Fibroblast of lung (primary cell): ENCODE data around the gene SNRK. TPM values are rescaled to one million over a fixed set of nuclear protein-coding genes. Genes with fewer than 3 reads are reported as not detected.

ENCODE experiments used
- DNase-seq, 2 donors: peaks; one replicate each; pipeline versions ENCODE4 v3.0.0 to v3.0.0-alpha.2; 2010; ENCODE audit warnings: low read depth in 2 of 2
- H2AFZ ChIP-seq: 2 replicates; pipeline ENCODE4 v1.5.1; 2012; ENCODE audit warnings: low read length, control low read depth, inconsistent platforms
- H3K27ac ChIP-seq: 2 replicates; pipeline ENCODE4 v1.5.1; 2011; ENCODE audit warnings: low read length, control low read depth; ENCODE audit not compliant: insufficient read depth
- H3K27me3 ChIP-seq: 2 replicates; pipeline ENCODE4 v1.5.1; 2011; ENCODE audit warnings: mild to moderate bottlenecking, low read length; ENCODE audit not compliant: control insufficient read depth, insufficient read depth
- H3K36me3 ChIP-seq: 2 replicates; pipeline ENCODE4 v1.5.1; 2011; ENCODE audit warnings: low read length; ENCODE audit not compliant: control insufficient read depth, insufficient read depth
- H3K4me1 ChIP-seq: 2 replicates; pipeline ENCODE4 v1.5.1; 2011; ENCODE audit warnings: low read length; ENCODE audit not compliant: control insufficient read depth, insufficient read depth; ENCODE audit errors: extremely low read depth
- H3K4me2 ChIP-seq: 2 replicates; pipeline ENCODE4 v1.5.1; 2011; ENCODE audit warnings: low read length, control low read depth; ENCODE audit not compliant: insufficient read depth; ENCODE audit errors: extremely low read depth
- H3K4me3 ChIP-seq, 4 experiments: fragments of 200-600 bp in 1 of 4; sonication (generic) in 1 of 4; replicated peaks in 1 of 4; 2 replicates each; pipeline ENCODE4 v1.5.1; 2011 to 2016; ENCODE audit warnings: low read length in 4 of 4, low read depth in 3 of 4, mild to moderate bottlenecking in 3 of 4, control low read depth in 2 of 4, inconsistent platforms in 1 of 4, mixed read lengths in 1 of 4; ENCODE audit not compliant: insufficient read depth in 1 of 4; ENCODE audit errors: control extremely low read depth in 1 of 4
- H3K79me2 ChIP-seq: 2 replicates; pipeline ENCODE4 v1.5.1; 2012; ENCODE audit warnings: mild to moderate bottlenecking, low read length, inconsistent platforms; ENCODE audit not compliant: control insufficient read depth, insufficient read depth
- H3K9ac ChIP-seq: 2 replicates; pipeline ENCODE4 v1.5.1; 2011; ENCODE audit warnings: mild to moderate bottlenecking, low read length, control low read depth; ENCODE audit not compliant: insufficient read depth
- H3K9me3 ChIP-seq: 2 replicates; pipeline ENCODE4 v1.5.1; 2012; ENCODE audit warnings: low read depth, low read length; ENCODE audit not compliant: control insufficient read depth, insufficient read depth
- H4K20me1 ChIP-seq: 2 replicates; pipeline ENCODE4 v1.5.1; 2011; ENCODE audit warnings: low read length; ENCODE audit not compliant: control insufficient read depth, insufficient read depth; ENCODE audit errors: extremely low read depth
- CTCF ChIP-seq, 2 donors: IDR thresholded peaks in 1 of 2; conservative IDR thresholded peaks in 1 of 2; 1 replicate in 1 of 2; 2 replicates in 1 of 2; pipeline ENCODE4 v1.5.1; 2011 to 2012; ENCODE audit warnings: low read length in 2 of 2, control low read depth in 1 of 2, inconsistent platforms in 1 of 2, low read depth in 1 of 2, mild to moderate bottlenecking in 1 of 2
- EZH2 ChIP-seq: IDR thresholded peaks from 2 replicates; pipeline ENCODE4 v1.5.1; 2012; ENCODE audit warnings: low read length, control low read depth, mild to moderate bottlenecking; ENCODE audit errors: missing control alignments
- polyA plus RNA-seq, 2 donors: library from polyadenylated mRNA; depleted of rRNA in 1 of 2; stranded (reverse) in 1 of 2; unstranded in 1 of 2; fragments of >200 nt; gene quantifications; 2 replicates each; pipeline ENCODE4 v1.2.1, GENCODE V29; 2011 to 2012; ENCODE audit warnings: missing spikeins in 1 of 2
- total RNA-seq: library from RNA; depleted of rRNA; stranded (reverse); fragments of >200 nt; gene quantifications from 2 replicates; pipeline ENCODE4 v1.2.1, GENCODE V29; 2014

SNRK gene
- total and polyA plus RNA-seq, 2 donors (not counting 1 experiment from before 2014, with no cell fraction given), result 11.9 to 22.6 TPM

GRCh38 chr3:43388915-43389314 is 102.6 kb downstream of the SNRK start:
- Histone ChIP-seq H3K9me3 (no peaks in the 10 kb centered on the region), H3K9ac (no peak overlapping the region), H3K79me2 (no peaks in the 10 kb centered on the region), H4K20me1 (no peaks in the 10 kb centered on the region), H3K36me3 (no peaks in the 10 kb centered on the region), H3K4me2 (no peak overlapping the region), H2AFZ (no peak overlapping the region), H3K27me3 (no peaks in the 10 kb centered on the region), H3K4me3 (no peak overlapping the region), H3K4me1 (peaks cover 8% of the 10 kb centered on the region), H3K27ac (peak overlapping the region; percentile 11)
- TF ChIP-seq EZH2, result no peak
- TF ChIP-seq CTCF (conservative IDR thresholded peaks at IDR 0.05 in 1 of 2, IDR thresholded peaks at IDR 0.05 in 1 of 2; ENCODE audit: low read depth in 1 of 2, low read length in 2 of 2), result no peak
- no peak for DNase-seq

- peak overlapping the region; percentile 11 for H3K27ac ChIP-seq
- H4K20me1 ChIP-seq, result no peaks in the 10 kb centered on the region
- no peaks in the 10 kb centered on the region for H3K9me3 ChIP-seq
- no peak overlapping the region for H3K9ac ChIP-seq
- TF ChIP-seq CTCF (conservative IDR thresholded peaks at IDR 0.05 in 1 of 2, IDR thresholded peaks at IDR 0.05 in 1 of 2; ENCODE audit: low read depth in 1 of 2, low read length in 2 of 2) (no peak), EZH2 (no peak)
- H3K27me3 ChIP-seq, result no peaks in the 10 kb centered on the region
- H3K4me2 ChIP-seq, result peak overlapping the region; percentile 23
- no peaks in the 10 kb centered on the region for H3K36me3 ChIP-seq
- H2AFZ ChIP-seq, result no peak overlapping the region
- H3K4me3 ChIP-seq, result no peak overlapping the region
- DNase-seq, result peak; percentile 72 to 75
- H3K4me1 ChIP-seq, result peaks cover 8% of the 10 kb centered on the region
- H3K79me2 ChIP-seq, result no peaks in the 10 kb centered on the region
Observed at GRCh38 chr3:43389388-43390254, 103.3 kb downstream of the SNRK start.

GRCh38 chr3:43390255-43390588 is 103.9 kb downstream of the SNRK start:
- no peaks in the 10 kb centered on the region for H3K36me3 ChIP-seq
- H2AFZ ChIP-seq, result no peak overlapping the region
- no peak overlapping the region for H3K9ac ChIP-seq
- TF ChIP-seq EZH2, result no peak
- TF ChIP-seq CTCF (conservative IDR thresholded peaks at IDR 0.05 in 1 of 2, IDR thresholded peaks at IDR 0.05 in 1 of 2; ENCODE audit: low read depth in 1 of 2, low read length in 2 of 2), result no peak
- H3K4me3 ChIP-seq, result no peak overlapping the region
- DNase-seq, result peak in 1 of 2 donors; percentile 33
- no peak overlapping the region for H3K27ac ChIP-seq
- H3K27me3 ChIP-seq, result no peaks in the 10 kb centered on the region
- no peaks in the 10 kb centered on the region for H4K20me1 ChIP-seq
- H3K4me2 ChIP-seq, result no peak overlapping the region
- no peaks in the 10 kb centered on the region for H3K79me2 ChIP-seq
- no peaks in the 10 kb centered on the region for H3K9me3 ChIP-seq
- H3K4me1 ChIP-seq, result peaks cover 8% of the 10 kb centered on the region
